Smooth muscle cell (in vitro differentiated cells): ENCODE results near the gene CACNB4. TPM values are rescaled to one million over a fixed set of nuclear protein-coding genes. Genes with fewer than 3 reads are reported as not detected.

Experiments used
- DNase-seq: peaks from one replicate; lab custom pipeline; 2025; ENCODE audit not compliant: unreplicated experiment; lab: John Stamatoyannopoulos, UW
- H2AFZ ChIP-seq: fragments of 200-600 bp; sonication (generic); 2 replicates; pipeline ENCODE4 v1.6.0; 2016; ENCODE audit warnings: antibody characterized with exemption, low read depth, mild to moderate bottlenecking
- H3F3A ChIP-seq: fragments of 200-600 bp; sonication (generic); 2 replicates; pipeline ENCODE4 v1.6.0; 2017; ENCODE audit warnings: antibody characterized with exemption, low read depth
- H3K27ac ChIP-seq: fragments of 200-600 bp; sonication (generic); 2 replicates; pipeline ENCODE4 v1.5.1; 2016; ENCODE audit warnings: low read depth, mild to moderate bottlenecking
- H3K27me3 ChIP-seq: fragments of 200-600 bp; sonication (generic); 2 replicates; pipeline ENCODE4 v1.6.1; 2016; ENCODE audit warnings: low read depth, mild to moderate bottlenecking
- H3K36me3 ChIP-seq: fragments of 200-600 bp; sonication (generic); 2 replicates; pipeline ENCODE4 v1.5.1; 2016; ENCODE audit warnings: low read depth
- H3K4me1 ChIP-seq: fragments of 200-600 bp; sonication (generic); 2 replicates; pipeline ENCODE4 v1.5.1; 2016; ENCODE audit warnings: low read depth
- H3K4me2 ChIP-seq: fragments of 200-600 bp; sonication (generic); 2 replicates; pipeline ENCODE4 v1.6.0; 2016; ENCODE audit warnings: mild to moderate bottlenecking
- H3K4me3 ChIP-seq: fragments of 200-600 bp; sonication (generic); 2 replicates; pipeline ENCODE4 v1.5.1; 2016; ENCODE audit warnings: mild to moderate bottlenecking
- H3K79me2 ChIP-seq: fragments of 200-600 bp; sonication (generic); 2 replicates; pipeline ENCODE4 v1.6.0; 2016; ENCODE audit warnings: low read depth, mild to moderate bottlenecking
- H3K9ac ChIP-seq: fragments of 200-600 bp; sonication (generic); 2 replicates; pipeline ENCODE4 v1.6.0; 2016; ENCODE audit warnings: low read depth
- H3K9me3 ChIP-seq: fragments of 200-600 bp; sonication (generic); replicated peaks from 2 replicates; pipeline ENCODE4 v1.5.1; 2016; ENCODE audit warnings: low read depth
- H4K20me1 ChIP-seq: fragments of 200-600 bp; sonication (generic); 2 replicates; pipeline ENCODE4 v1.6.0; 2016; ENCODE audit warnings: low read depth
- WGBS: methylation state at CpG from one replicate; pipeline ENCODE4 v1.1.7; 2016; ENCODE audit warnings: low lambda C conversion rate; 5-methylcytosine and 5-hydroxymethylcytosine counted together
- polyA plus RNA-seq: library from polyadenylated mRNA; unstranded; fragments of >200 nt; fragmentation: Nextera tagmentation; extraction: Ambion mirVana; gene quantifications from 2 replicates; pipeline ENCODE4 v1.2.1, GENCODE V29; 2016
- total RNA-seq: library from RNA; depleted of rRNA; stranded (reverse); fragments of >200 nt; gene quantifications from 2 replicates; pipeline ENCODE4 v1.2.3, GENCODE V29; 2014
- TF ChIP-seq, protein P1 (sequence below): fragments of 200-600 bp; sonication (generic); IDR thresholded peaks from 2 replicates; pipeline ENCODE4 v1.5.1; 2017; ENCODE audit warnings: borderline replicate concordance, mild to moderate bottlenecking, antibody characterized with exemption; ENCODE audit not compliant: insufficient read depth, poor library complexity, severe bottlenecking

CACNB4 gene
- total and polyA plus RNA-seq, 2 experiments from 2014 or later, result 0.06 to 1.4 TPM

DNA sequence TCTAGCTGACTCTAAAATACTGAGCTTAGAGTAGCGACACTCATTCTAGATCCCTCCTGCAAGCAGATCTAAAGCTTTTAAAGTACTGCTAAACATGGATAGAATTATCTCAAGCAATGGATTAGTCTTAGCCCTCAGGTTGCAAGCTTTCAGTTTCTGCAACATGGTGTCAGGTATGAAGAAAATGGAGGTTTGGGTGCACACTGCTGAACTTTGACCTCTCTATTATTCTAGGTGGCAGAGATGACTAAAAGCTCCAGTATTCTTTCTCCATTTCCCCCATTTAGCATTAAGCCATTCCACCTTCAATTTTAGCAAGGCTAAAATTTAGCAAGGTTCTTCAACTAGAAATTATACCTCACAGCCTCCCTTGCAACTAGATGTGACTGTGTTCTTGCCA lies 117.0 kb downstream of the CACNB4 start:
- DNase-seq, result no peak
- H3K9me3 ChIP-seq, result no peaks in the 10 kb centered on the region
- H3K27ac ChIP-seq, result no peak overlapping the region
- H3K27me3 ChIP-seq, result no peaks in the 10 kb centered on the region
- no peaks in the 10 kb centered on the region for H3K36me3 ChIP-seq
- no peaks in the 10 kb centered on the region for H3K4me1 ChIP-seq
- no peak overlapping the region for H3K4me3 ChIP-seq
- no peak overlapping the region for H3K9ac ChIP-seq
- TF ChIP-seq, protein P1, sequence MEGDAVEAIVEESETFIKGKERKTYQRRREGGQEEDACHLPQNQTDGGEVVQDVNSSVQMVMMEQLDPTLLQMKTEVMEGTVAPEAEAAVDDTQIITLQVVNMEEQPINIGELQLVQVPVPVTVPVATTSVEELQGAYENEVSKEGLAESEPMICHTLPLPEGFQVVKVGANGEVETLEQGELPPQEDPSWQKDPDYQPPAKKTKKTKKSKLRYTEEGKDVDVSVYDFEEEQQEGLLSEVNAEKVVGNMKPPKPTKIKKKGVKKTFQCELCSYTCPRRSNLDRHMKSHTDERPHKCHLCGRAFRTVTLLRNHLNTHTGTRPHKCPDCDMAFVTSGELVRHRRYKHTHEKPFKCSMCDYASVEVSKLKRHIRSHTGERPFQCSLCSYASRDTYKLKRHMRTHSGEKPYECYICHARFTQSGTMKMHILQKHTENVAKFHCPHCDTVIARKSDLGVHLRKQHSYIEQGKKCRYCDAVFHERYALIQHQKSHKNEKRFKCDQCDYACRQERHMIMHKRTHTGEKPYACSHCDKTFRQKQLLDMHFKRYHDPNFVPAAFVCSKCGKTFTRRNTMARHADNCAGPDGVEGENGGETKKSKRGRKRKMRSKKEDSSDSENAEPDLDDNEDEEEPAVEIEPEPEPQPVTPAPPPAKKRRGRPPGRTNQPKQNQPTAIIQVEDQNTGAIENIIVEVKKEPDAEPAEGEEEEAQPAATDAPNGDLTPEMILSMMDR, result no peak
- no peaks in the 10 kb centered on the region for H3K79me2 ChIP-seq
- 84% methylated on average over 1 of the region's 1 CpG for WGBS
- no peaks in the 10 kb centered on the region for H3F3A ChIP-seq
- H4K20me1 ChIP-seq, result no peaks in the 10 kb centered on the region
- H2AFZ ChIP-seq, result no peak overlapping the region
- no peak overlapping the region for H3K4me2 ChIP-seq

- Histone ChIP-seq H3K4me1 (no peaks in the 10 kb centered on the region), H3K79me2 (no peaks in the 10 kb centered on the region), H4K20me1 (no peaks in the 10 kb centered on the region), H3K9ac (no peak overlapping the region), H3K4me3 (no peak overlapping the region), H3K27ac (no peak overlapping the region), H3K4me2 (no peak overlapping the region), H3K27me3 (no peaks in the 10 kb centered on the region), H3F3A (no peaks in the 10 kb centered on the region), H3K9me3 (no peaks in the 10 kb centered on the region), H2AFZ (no peak overlapping the region), H3K36me3 (no peaks in the 10 kb centered on the region)
- TF ChIP-seq, protein P1, result no peak
- no peak for DNase-seq
- 86% methylated on average over 3 of the region's 3 CpGs for WGBS
Measured at GRCh38 chr2:151979694-151980093, 119.2 kb downstream of the CACNB4 start.

GRCh38 chr2:151978709-151979108 lies 120.1 kb downstream of the CACNB4 start:
- DNase-seq, result no peak
- Histone ChIP-seq H3K27ac (no peak overlapping the region), H3K9me3 (no peaks in the 10 kb centered on the region), H3F3A (no peaks in the 10 kb centered on the region), H4K20me1 (no peaks in the 10 kb centered on the region), H3K27me3 (no peaks in the 10 kb centered on the region), H3K4me1 (peaks cover 5% of the 10 kb centered on the region), H3K9ac (no peak overlapping the region), H2AFZ (no peak overlapping the region), H3K36me3 (no peaks in the 10 kb centered on the region), H3K4me2 (no peak overlapping the region), H3K79me2 (no peaks in the 10 kb centered on the region), H3K4me3 (no peak overlapping the region)
- TF ChIP-seq, protein P1, result no peak
- WGBS, result 95% methylated on average over 7 of the region's 7 CpGs

DNA sequence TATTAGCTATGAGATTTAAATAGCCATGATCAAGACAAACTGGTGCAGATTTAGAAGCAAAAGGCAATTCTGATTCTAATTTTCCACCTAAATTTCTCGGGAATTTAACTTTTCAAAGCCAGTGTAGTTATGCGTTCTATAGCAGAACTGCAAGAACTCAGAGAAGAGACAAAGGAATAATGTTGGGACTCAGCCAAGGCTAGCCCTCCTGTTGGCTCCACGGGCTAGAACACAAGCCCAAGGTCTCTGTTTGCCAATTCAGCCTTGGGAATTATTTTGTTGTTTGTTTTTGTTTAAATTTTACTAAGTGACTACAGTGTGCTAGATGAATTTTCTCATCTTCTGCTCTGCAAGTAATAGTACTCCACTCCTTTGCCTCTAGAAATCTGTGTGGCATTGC lies 121.2 kb downstream of the CACNB4 start:
- H3K79me2 ChIP-seq, result no peaks in the 10 kb centered on the region
- H3F3A ChIP-seq, result peaks cover 5% of the 10 kb centered on the region
- no peak overlapping the region for H3K27ac ChIP-seq
- WGBS, result 96% methylated on average over 3 of the region's 3 CpGs
- TF ChIP-seq, protein P1, result no peak
- H3K9me3 ChIP-seq, result no peaks in the 10 kb centered on the region
- no peak for DNase-seq
- H3K36me3 ChIP-seq, result no peaks in the 10 kb centered on the region
- no peak overlapping the region for H3K4me2 ChIP-seq
- H3K27me3 ChIP-seq, result no peaks in the 10 kb centered on the region
- H3K4me3 ChIP-seq, result no peak overlapping the region
- no peak overlapping the region for H3K9ac ChIP-seq
- H2AFZ ChIP-seq, result no peak overlapping the region
- no peaks in the 10 kb centered on the region for H4K20me1 ChIP-seq
- peaks cover 11% of the 10 kb centered on the region for H3K4me1 ChIP-seq
